SK-N-SH (cell line): ENCODE results near the gene OR10C1. TPM values are rescaled to one million over a fixed set of nuclear protein-coding genes. Genes with fewer than 3 reads are reported as not detected.

Source experiments
- CTCF ChIA-PET: fragments of 300-600, 350-600 bp; formaldehyde crosslinking; extraction: SDS; loops from one replicate; lab custom pipeline; 2021; lab: Yijun Ruan, JAX
- POLR2A ChIA-PET: fragments of 350-600 bp; sonication (Branson Sonifier 250); formaldehyde crosslinking; extraction: SDS; loops from one replicate; lab custom pipeline; 2020; ENCODE audit warnings: antibody characterized with exemption, inconsistent platforms; lab: Yijun Ruan, JAX
- DNase-seq: peaks from one replicate; pipeline ENCODE4 v3.0.0; 2012
- H2AFZ ChIP-seq: fragments of 200-600 bp; sonication (generic); 2 replicates; pipeline ENCODE4 v1.8.1; 2016; ENCODE audit warnings: antibody characterized with exemption, mild to moderate bottlenecking, low read depth
- H3F3A ChIP-seq: fragments of 200-600 bp; sonication (generic); replicated peaks from 2 replicates; pipeline ENCODE3; 2016; ENCODE audit warnings: antibody characterized with exemption, mild to moderate bottlenecking; ENCODE audit not compliant: insufficient read depth
- H3K27ac ChIP-seq, 2 experiments: fragments of 200-500 bp in 1 of 2; fragments of 200-600 bp in 1 of 2; sonication (Bioruptor generic) in 1 of 2; sonication (generic), shearing (Covaris generic) in 1 of 2; 2 replicates each; pipeline versions ENCODE4 v1.5.1 to v1.6.1; 2014 to 2016; ENCODE audit warnings: low read depth in 2 of 2, inconsistent platforms in 1 of 2, low read length in 1 of 2, mild to moderate bottlenecking in 1 of 2, mixed read lengths in 1 of 2
- H3K27me3 ChIP-seq: fragments of 200-600 bp; sonication (generic), shearing (Covaris generic); 2 replicates; pipeline ENCODE4 v1.6.1; 2016; ENCODE audit warnings: mixed run types; ENCODE audit not compliant: insufficient read depth
- H3K36me3 ChIP-seq, 2 experiments: fragments of 200-500 bp in 1 of 2; fragments of 200-600 bp in 1 of 2; sonication (Bioruptor generic) in 1 of 2; sonication (generic) in 1 of 2; replicated peaks in 1 of 2; 2 replicates each; pipeline versions ENCODE3 to v1.5.1; 2014 to 2016; ENCODE audit warnings: low read length in 1 of 2, mild to moderate bottlenecking in 1 of 2; ENCODE audit not compliant: insufficient read depth in 2 of 2, control insufficient read depth in 1 of 2
- H3K4me1 ChIP-seq, 2 experiments: fragments of 200-500 bp in 1 of 2; fragments of 200-600 bp in 1 of 2; sonication (Bioruptor generic) in 1 of 2; sonication (generic), shearing (Covaris generic) in 1 of 2; 2 replicates each; pipeline versions ENCODE4 v1.5.1 to v1.6.1; 2014 to 2016; ENCODE audit warnings: low read depth in 1 of 2, low read length in 1 of 2, mixed run types in 1 of 2; ENCODE audit not compliant: insufficient read depth in 2 of 2, control insufficient read depth in 1 of 2
- H3K4me2 ChIP-seq: fragments of 200-600 bp; sonication (generic), shearing (Covaris generic); 2 replicates; pipeline ENCODE4 v1.6.1; 2017; ENCODE audit warnings: mixed run types
- H3K4me3 ChIP-seq, 2 experiments: fragments of 200-500 bp in 1 of 2; fragments of 200-600 bp in 1 of 2; sonication (Bioruptor generic) in 1 of 2; sonication (generic), shearing (Covaris generic) in 1 of 2; 2 replicates each; pipeline versions ENCODE4 v1.5.1 to v1.8.1; 2014 to 2016; ENCODE audit warnings: low read depth in 2 of 2, inconsistent platforms in 1 of 2, low read length in 1 of 2, mild to moderate bottlenecking in 1 of 2, mixed read lengths in 1 of 2, moderate library complexity in 1 of 2
- H3K79me2 ChIP-seq: fragments of 200-600 bp; sonication (generic); 2 replicates; pipeline ENCODE4 v1.8.1; 2017; ENCODE audit warnings: mild to moderate bottlenecking; ENCODE audit not compliant: insufficient read depth
- H3K9ac ChIP-seq: fragments of 200-600 bp; sonication (generic); 2 replicates; pipeline ENCODE4 v1.6.1; 2017; ENCODE audit warnings: mixed run types
- H3K9me2 ChIP-seq: fragments of 200-600 bp; sonication (generic); 2 replicates; pipeline ENCODE4 v1.6.1; 2017; ENCODE audit warnings: mixed run types
- H3K9me3 ChIP-seq: fragments of 200-600 bp; sonication (generic); 2 replicates; pipeline ENCODE4 v1.6.1; 2017; ENCODE audit warnings: mixed run types, mild to moderate bottlenecking, moderate library complexity
- H4K20me1 ChIP-seq: fragments of 200-600 bp; sonication (generic); 2 replicates; pipeline ENCODE4 v1.6.1; 2017; ENCODE audit warnings: mild to moderate bottlenecking, mixed run types; ENCODE audit not compliant: insufficient read depth
- ELF1 ChIP-seq: IDR thresholded peaks from 2 replicates; pipeline ENCODE4 v1.4.0; 2012
- EZH2phosphoT487 ChIP-seq: fragments of 200-600 bp; sonication (generic); IDR thresholded peaks from 2 replicates; pipeline ENCODE4 v1.6.1; 2017; ENCODE audit warnings: low read depth, mixed run types, mild to moderate bottlenecking, antibody characterized with exemption, moderate library complexity, borderline replicate concordance
- FOXJ3 ChIP-seq: sonication (generic); formaldehyde crosslinking; IDR thresholded peaks from 2 replicates; pipeline ENCODE4 v1.5.1; 2020; ENCODE audit warnings: mild to moderate bottlenecking, missing genetic modification reagents
- FOXM1 ChIP-seq: IDR thresholded peaks from 2 replicates; pipeline ENCODE4 v1.4.0; 2012; ENCODE audit warnings: low read depth, mild to moderate bottlenecking
- GABPA ChIP-seq: IDR thresholded peaks from 2 replicates; pipeline ENCODE4 v1.4.0; 2012; ENCODE audit warnings: low read depth, mild to moderate bottlenecking
- JUND ChIP-seq: IDR thresholded peaks from 2 replicates; pipeline ENCODE4 v1.4.0; 2012
- NRF1 ChIP-seq: IDR thresholded peaks from 2 replicates; pipeline ENCODE4 v1.6.1; 2012; ENCODE audit warnings: low read depth, mild to moderate bottlenecking, low read length
- RAD21 ChIP-seq: IDR thresholded peaks from 2 replicates; pipeline ENCODE4 v1.6.1; 2012; ENCODE audit warnings: mild to moderate bottlenecking, low read length
- RCOR1 ChIP-seq: fragments of 150-350 bp; IDR thresholded peaks from 2 replicates; pipeline ENCODE4 v1.6.1; 2017; ENCODE audit warnings: antibody characterized with exemption, low read length
- RFX5 ChIP-seq: IDR thresholded peaks from 2 replicates; pipeline ENCODE4 v1.6.1; 2012; ENCODE audit warnings: mild to moderate bottlenecking, improper control_type of control experiment, low read length
- SIN3A ChIP-seq: IDR thresholded peaks from 2 replicates; pipeline ENCODE4 v1.6.1; 2012; ENCODE audit warnings: low read depth, mild to moderate bottlenecking, low read length, moderate library complexity, borderline replicate concordance
- polyA plus RNA-seq, 3 experiments: library from polyadenylated mRNA; depleted of rRNA; stranded (reverse); fragments of >200 nt; gene quantifications; 2 replicates each; pipeline ENCODE4 v1.2.3, GENCODE V29; 2012
- TF ChIP-seq, protein P1 (sequence below): IDR thresholded peaks from 2 replicates; pipeline ENCODE4 v1.6.1; 2012; ENCODE audit warnings: mild to moderate bottlenecking, low read depth, low read length, moderate library complexity
- TF ChIP-seq, protein P2 (sequence below): fragments of 200-600 bp; sonication (generic); IDR thresholded peaks from 2 replicates; pipeline ENCODE4 v1.6.1; 2017; ENCODE audit warnings: antibody characterized with exemption, mild to moderate bottlenecking, moderate library complexity

The OR10C1 gene
- polyA plus RNA-seq, 1 of the 3 experiments (the other 2 are of a cell fraction), result not detected

DNA sequence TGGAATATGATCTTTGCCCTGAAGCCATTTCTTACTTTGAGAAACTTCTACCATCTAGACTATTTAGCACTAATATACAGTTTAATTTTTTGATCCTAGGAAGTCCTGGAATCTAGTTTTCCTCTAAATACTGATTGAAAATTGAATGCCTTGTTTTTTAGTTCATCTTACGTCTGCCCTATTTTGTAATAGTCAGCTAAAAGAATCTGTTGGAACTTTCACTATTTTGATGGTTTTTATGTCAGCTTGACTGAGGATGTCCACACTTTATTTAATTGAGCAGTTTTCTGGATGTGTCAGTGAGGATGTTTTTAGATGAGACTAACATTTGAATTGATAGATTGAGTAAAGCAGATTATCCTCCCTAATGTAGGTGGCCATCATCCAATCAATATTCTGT is 35.3 kb upstream of the OR10C1 start (continued):
- TF ChIP-seq, protein P1, sequence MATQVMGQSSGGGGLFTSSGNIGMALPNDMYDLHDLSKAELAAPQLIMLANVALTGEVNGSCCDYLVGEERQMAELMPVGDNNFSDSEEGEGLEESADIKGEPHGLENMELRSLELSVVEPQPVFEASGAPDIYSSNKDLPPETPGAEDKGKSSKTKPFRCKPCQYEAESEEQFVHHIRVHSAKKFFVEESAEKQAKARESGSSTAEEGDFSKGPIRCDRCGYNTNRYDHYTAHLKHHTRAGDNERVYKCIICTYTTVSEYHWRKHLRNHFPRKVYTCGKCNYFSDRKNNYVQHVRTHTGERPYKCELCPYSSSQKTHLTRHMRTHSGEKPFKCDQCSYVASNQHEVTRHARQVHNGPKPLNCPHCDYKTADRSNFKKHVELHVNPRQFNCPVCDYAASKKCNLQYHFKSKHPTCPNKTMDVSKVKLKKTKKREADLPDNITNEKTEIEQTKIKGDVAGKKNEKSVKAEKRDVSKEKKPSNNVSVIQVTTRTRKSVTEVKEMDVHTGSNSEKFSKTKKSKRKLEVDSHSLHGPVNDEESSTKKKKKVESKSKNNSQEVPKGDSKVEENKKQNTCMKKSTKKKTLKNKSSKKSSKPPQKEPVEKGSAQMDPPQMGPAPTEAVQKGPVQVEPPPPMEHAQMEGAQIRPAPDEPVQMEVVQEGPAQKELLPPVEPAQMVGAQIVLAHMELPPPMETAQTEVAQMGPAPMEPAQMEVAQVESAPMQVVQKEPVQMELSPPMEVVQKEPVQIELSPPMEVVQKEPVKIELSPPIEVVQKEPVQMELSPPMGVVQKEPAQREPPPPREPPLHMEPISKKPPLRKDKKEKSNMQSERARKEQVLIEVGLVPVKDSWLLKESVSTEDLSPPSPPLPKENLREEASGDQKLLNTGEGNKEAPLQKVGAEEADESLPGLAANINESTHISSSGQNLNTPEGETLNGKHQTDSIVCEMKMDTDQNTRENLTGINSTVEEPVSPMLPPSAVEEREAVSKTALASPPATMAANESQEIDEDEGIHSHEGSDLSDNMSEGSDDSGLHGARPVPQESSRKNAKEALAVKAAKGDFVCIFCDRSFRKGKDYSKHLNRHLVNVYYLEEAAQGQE, result no peak
- TF ChIP-seq ELF1 (no peak), EZH2phosphoT487 (no peak), FOXM1 (no peak), RCOR1 (no peak), GABPA (no peak), RAD21 (no peak), JUND (no peak), NRF1 (no peak)

DNA sequence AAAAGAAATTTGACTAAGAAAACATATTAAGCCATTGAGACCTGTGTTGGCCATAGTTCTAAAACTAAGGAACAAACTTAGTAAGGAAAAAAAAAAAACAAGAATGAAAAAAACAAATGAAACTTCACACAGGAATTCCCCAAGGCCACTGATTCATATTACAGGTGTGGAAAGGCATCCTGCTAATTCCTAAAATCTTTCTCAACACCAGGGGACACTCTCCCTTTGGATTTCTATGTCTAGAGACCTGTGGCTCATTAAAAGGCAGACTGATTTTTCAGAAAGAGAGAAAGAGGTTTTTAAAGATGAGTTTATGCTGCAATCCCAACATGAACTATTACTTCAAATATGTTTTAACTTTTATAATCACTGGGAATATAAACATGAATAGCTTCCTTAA is 24.5 kb upstream of the OR10C1 start, which contains the start of gene OR12D1:
OR12D1 (plus strand) TSS at position 341 of the 400 bp plus-strand sequence.
- no peaks in the 10 kb centered on the region for H3F3A ChIP-seq
- H3K9me2 ChIP-seq, result no peaks in the 10 kb centered on the region
- H3K9me3 ChIP-seq, result no peaks in the 10 kb centered on the region
- no peaks in the 10 kb centered on the region for H4K20me1 ChIP-seq
- no peaks in the 10 kb centered on the region for H3K4me1 ChIP-seq
- no peak within 1 kb of the TSS for H3K4me3 ChIP-seq
- TF ChIP-seq FOXJ3 (CRISPR knock-in tag) (no peak), SIN3A (no peak), RCOR1 (no peak), RFX5 (no peak)
- TF ChIP-seq, protein P2, sequence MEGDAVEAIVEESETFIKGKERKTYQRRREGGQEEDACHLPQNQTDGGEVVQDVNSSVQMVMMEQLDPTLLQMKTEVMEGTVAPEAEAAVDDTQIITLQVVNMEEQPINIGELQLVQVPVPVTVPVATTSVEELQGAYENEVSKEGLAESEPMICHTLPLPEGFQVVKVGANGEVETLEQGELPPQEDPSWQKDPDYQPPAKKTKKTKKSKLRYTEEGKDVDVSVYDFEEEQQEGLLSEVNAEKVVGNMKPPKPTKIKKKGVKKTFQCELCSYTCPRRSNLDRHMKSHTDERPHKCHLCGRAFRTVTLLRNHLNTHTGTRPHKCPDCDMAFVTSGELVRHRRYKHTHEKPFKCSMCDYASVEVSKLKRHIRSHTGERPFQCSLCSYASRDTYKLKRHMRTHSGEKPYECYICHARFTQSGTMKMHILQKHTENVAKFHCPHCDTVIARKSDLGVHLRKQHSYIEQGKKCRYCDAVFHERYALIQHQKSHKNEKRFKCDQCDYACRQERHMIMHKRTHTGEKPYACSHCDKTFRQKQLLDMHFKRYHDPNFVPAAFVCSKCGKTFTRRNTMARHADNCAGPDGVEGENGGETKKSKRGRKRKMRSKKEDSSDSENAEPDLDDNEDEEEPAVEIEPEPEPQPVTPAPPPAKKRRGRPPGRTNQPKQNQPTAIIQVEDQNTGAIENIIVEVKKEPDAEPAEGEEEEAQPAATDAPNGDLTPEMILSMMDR, result peak; percentile 24; the same call in 1 of the 2 replicates
- ChIA-PET POLR2A (no interaction called here), CTCF (no interaction called here)
- no peaks in the 10 kb centered on the region for H3K79me2 ChIP-seq
- no peak within 1 kb of the TSS for H3K9ac ChIP-seq
- no peak for DNase-seq
- H3K36me3 ChIP-seq, result no peaks in the 10 kb centered on the region
- no peak within 1 kb of the TSS for H2AFZ ChIP-seq
- H3K4me2 ChIP-seq, result no peak within 1 kb of the TSS
- no peaks in the 10 kb centered on the region for H3K27me3 ChIP-seq
- no peak within 1 kb of the TSS for H3K27ac ChIP-seq
